ENCODE measurements around the gene SNX9.

SNX9 gene

GRCh38 chr6:157804448-157805327 is 18.4 kb upstream of the SNX9 start:
- no peak for DNase-seq

GRCh38 chr6:157806131-157806855 is 16.8 kb upstream of the SNX9 start:
- no peak for DNase-seq

- DNase-seq, result no peak
Measured at GRCh38 chr6:157806856-157807215, 16.2 kb upstream of the SNX9 start.

- DNase-seq, result no peak
Measured at GRCh38 chr6:157808405-157808950, 14.6 kb upstream of the SNX9 start.

GRCh38 chr6:157809613-157810012 is 13.4 kb upstream of the SNX9 start:
- DNase-seq, result no peak

- DNase-seq, result no peak
Measured at GRCh38 chr6:157811137-157811475, 11.9 kb upstream of the SNX9 start.

GRCh38 chr6:157811476-157812173 is 11.4 kb upstream of the SNX9 start:
- peak; percentile 80 for DNase-seq

- no peak for DNase-seq
Measured at GRCh38 chr6:157812425-157813171, 10.4 kb upstream of the SNX9 start.

- no peak for DNase-seq
Measured at GRCh38 chr6:157813191-157813590, 9.9 kb upstream of the SNX9 start.

GRCh38 chr6:157813750-157814455 is 9.1 kb upstream of the SNX9 start:
- peak; percentile 49 for DNase-seq

GRCh38 chr6:157814883-157815282 is 8.2 kb upstream of the SNX9 start:
- no peak for DNase-seq

GRCh38 chr6:157821342-157822033 is 1.6 kb upstream of the SNX9 start:
- no peak for DNase-seq

- no peak for DNase-seq
Measured at GRCh38 chr6:157822245-157823000, 623 bp upstream of the SNX9 start.

GRCh38 chr6:157823528-157824370 is 703 bp downstream of the SNX9 start:
- DNase-seq, result peak; percentile 75

GRCh38 chr6:157825243-157825904 is 2.3 kb downstream of the SNX9 start:
- peak; percentile 79 for DNase-seq

- peak; percentile 32 for DNase-seq
Measured at GRCh38 chr6:157830354-157831017, 7.4 kb downstream of the SNX9 start.

- no peak for DNase-seq
Measured at GRCh38 chr6:157831018-157831369, 7.9 kb downstream of the SNX9 start.

- DNase-seq, result no peak
Measured at GRCh38 chr6:157831424-157832249, 8.6 kb downstream of the SNX9 start.
